ENCODE measurements around the gene BDKRB1.

GRCh38 chr14:96284430-96284829 is 28.4 kb downstream of the BDKRB1 start:
- TF ChIP-seq GATA3 (IDR thresholded peaks at IDR 0.05; ENCODE audit: low read depth, low read length) (no peak), GATA2 (IDR thresholded peaks at IDR 0.05; ENCODE audit: low read depth, low read length) (no peak)
